T47D (cell line): ENCODE results near the gene CFAP77.
"Not testable (repeated sequence)": the region's sequence is repeated elsewhere in the genome, so short reads cannot be mapped to it uniquely, and the experiment has no call there.

Experiments
- DNase-seq, 2 experiments: peaks; one replicate each; pipeline versions ENCODE4 v3.0.0 to v3.0.0-alpha.2; 2011 to 2012; ENCODE audit warnings: low read depth in 1 of 2, low spot score in 1 of 2
- JUND ChIP-seq: IDR thresholded peaks from 2 replicates; pipeline ENCODE4 v1.6.1; 2012; ENCODE audit warnings: low read depth
- in situ Hi-C: cut with HindIII; loops from 2 replicates; pipeline ENCODE4 v1.10.0; 2016; ENCODE audit warnings: low sequenced_read_pairs, low pct_unique_long_range_greater_than_20kb

The CFAP77 gene

DNA sequence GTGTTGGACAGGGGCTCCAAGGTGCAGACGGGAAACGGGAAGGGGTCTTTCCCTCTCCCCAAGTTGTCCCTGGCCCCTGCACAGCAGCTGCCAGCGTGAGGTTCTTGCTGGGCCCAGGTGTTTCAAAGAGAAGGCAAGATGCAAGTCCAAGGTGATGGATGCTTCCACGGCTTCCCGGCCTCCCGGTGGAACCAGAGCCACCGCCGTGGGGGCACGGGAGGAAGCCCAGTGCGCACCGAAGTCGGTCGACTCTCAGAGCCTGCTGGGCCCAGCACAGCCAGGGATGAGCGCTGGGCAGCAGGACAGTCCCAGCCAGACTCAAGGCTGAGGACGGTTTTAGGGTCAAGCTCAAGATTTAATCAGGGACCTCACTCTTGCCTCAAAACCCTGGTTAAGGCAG lies 147.1 kb downstream of the CFAP77 start:
- no peak for TF ChIP-seq JUND
- in situ Hi-C loops: no loop called here
- DNase-seq: no peak

DNA sequence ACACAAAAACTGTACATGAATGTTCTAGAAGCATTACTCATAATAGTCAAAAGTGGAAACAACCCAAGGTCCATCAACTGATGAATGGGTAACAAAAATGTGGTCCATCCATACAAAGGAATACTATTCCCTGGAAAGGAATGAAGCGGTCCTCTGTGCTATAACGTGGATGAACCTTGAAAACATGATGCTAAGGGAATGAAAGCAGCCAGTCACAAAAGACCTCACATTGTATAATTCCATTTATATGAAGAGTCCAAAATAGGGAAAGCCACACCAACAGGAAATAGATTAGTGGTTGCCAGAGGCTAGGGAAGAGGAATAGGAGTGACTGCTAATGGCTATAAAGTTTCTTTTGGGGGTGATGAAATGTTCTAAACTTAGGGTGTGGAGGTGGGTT lies 149.7 kb downstream of the CFAP77 start:
- no peak for TF ChIP-seq JUND
- in situ Hi-C loops: no loop called here
- no peak for DNase-seq

DNA sequence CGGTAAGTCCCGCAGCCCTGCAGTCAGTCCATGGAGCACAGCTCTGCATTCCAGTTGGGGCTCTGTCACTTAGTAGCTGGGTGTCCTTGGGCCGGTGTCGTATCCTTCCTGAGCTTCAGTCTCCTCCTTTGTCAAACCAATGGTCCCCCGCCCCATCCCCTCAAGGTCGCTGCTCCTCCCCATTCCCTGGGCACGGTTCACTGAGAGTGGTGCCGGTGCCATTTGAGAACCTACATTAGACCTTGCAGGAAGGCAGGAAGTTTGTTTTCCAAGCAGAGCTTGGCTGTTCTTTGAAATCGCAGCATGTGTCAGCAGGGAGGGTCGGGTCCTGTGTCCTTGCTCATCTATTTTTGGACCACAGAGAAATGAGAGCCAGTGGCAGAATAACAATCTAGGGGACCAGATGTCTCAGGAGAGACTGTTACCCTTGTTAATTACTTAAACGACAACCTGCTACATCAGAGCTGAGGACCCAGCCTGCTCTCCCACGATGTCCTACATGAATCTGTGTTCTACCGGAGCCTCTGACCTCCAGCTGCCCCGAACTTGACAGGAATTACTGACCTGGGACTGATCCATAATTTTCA lies 150.7 kb downstream of the CFAP77 start:
- no peak for DNase-seq
- no peak for TF ChIP-seq JUND
- in situ Hi-C loops: no loop called here

DNA sequence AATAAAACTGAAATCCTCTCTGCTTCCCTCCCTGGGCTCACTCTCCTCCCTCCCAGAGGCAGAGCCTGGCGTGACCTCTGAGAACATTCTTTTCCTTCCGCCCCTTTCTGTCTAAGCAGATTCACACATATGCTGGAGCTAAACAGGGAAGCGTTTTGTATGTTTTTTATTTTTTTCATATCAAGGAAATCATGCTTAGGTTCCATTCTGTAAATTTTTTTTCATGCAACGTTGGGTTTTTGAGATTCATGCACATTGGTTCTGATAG lies 152.2 kb downstream of the CFAP77 start:
- TF ChIP-seq JUND: no peak
- in situ Hi-C loops: no loop called here
- DNase-seq: no peak

DNA sequence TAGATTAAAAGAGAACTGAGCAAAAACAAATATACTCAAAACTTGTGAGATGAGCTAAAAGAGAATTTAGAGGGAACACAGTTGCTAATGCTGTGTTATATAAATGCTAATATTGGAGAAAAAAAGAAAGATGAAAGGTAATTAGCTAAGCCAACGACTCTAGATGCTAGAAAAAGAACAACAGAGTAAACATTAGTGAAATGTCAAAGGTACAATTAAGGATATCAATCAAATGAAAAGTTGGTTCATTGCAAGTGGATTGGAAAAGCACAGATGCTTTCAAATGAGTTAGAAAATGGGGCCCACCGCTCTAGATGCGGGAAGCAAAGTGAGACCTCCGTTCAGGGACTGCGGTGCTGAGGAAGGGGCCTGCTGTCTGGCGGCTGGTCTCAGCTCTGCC lies 154.5 kb downstream of the CFAP77 start:
- no peak for TF ChIP-seq JUND
- in situ Hi-C loops: no loop called here
- DNase-seq: no peak

DNA sequence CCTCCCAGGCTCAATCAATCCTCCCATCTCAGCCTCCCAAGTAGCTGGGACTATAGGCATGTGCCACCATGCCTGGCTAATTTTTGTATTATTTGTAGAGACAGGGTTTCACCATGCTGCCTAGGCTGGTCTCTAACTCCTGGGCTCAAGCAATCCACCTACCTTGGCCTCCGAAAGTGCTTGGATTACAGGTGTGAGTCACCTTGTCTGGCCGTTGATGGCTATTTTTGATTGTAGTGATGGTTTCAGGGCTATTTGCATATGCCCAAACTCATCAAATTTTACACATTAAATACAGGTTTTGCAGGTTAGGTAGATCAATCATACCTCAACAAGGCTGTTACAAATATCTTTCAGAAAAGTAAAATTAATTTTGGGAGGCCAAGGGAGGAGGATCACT lies 158.8 kb downstream of the CFAP77 start:
- in situ Hi-C loops: not testable (repeated sequence)
- peak in 1 of 2 experiments; percentile 52 for DNase-seq

DNA sequence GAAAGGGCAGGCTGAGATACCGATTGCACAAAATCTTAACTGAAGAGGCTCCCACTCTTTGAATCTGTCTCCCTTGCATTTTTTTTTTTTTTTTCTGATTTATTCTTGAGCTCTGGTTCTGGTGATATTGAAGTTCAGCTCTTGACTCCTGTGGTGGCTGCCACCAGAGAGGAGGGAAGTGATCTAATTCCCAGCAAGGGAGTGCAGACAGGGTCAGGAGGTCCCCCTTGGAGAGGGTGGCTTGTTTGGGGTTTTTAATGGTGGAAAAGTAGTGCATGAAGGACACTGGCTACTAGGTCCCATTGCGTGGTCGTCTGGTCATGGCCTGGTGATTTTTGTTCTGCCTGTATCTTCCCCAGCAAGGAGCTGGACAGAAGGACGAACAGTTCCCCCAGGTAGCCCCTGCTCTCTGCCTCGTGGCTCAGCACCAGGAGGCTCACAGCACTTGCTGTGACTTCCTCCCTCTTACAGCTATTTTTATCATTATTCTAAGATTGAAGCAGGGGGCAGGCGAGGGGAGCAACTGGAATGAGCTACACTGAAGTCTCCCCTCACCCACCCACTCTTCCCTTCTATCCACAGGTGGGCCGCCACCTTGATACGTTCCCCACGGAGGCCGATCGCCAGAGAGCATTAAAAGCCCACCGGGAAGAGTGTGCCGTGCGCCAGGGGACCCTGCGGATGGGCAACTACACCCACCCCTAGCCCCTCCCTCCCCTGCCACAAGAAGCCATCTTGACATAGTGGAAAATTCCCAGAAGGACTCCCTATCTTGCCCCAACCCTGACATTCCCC lies 162.0 kb downstream of the CFAP77 start:
- no peak for TF ChIP-seq JUND
- in situ Hi-C loops: no loop called here

DNA sequence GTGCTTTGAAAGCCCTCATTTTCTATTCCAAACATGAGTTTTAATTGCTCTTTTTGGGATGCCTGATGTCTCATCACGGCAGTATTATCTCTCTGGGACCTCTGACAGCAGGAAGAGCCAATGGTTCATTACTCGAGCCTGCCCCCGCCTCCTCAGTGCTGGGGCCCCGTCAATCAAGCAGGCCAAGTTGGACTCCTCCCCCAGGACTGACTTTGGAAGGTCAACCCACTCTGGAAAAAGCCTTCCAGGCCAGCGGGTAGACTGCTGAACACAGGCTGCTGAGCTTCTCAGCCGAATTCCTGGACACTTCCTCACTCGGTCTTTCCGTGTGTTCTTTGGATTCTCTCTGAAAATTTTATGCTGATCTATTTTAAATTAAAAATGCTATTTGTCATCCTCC lies 162.9 kb downstream of the CFAP77 start:
- DNase-seq: peak in 1 of 2 experiments; percentile 49
- in situ Hi-C loops: no loop called here
- TF ChIP-seq JUND: no peak

More for the DNA sequence above, 162.0 kb downstream of the CFAP77 start:
- DNase-seq: no peak

DNA sequence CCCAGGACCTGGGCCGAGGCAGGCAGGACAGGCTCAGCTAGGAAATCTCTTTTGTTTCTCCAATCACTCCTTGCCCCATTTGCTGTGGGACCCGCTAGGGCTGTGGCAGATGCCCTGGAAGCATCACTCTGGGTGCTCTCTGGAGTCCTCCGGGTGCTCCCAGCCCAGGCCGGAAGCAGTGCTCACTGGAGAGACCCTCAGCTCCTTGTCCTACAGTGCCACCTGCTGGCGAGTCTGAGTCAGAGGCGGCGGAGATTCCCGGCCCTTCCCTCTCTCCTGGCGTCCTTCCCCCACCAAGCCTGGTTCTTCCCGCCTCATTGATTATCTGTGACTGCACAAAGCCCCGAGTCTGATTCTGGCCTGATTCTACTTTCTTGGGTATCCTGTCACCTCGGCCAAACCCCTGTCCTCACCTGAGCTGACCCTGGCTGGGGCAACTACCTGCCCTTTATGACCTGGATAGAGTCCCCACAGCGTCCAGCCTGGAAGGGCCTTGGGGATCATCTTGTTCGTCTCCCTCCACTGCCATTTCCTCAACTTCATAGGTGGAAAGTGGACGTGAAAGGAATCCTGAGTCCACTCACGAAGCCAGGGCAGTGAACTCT lies 165.1 kb downstream of the CFAP77 start:
- in situ Hi-C loops: no loop called here
- DNase-seq: peak; percentile 86 to 95
- no peak for TF ChIP-seq JUND

DNA sequence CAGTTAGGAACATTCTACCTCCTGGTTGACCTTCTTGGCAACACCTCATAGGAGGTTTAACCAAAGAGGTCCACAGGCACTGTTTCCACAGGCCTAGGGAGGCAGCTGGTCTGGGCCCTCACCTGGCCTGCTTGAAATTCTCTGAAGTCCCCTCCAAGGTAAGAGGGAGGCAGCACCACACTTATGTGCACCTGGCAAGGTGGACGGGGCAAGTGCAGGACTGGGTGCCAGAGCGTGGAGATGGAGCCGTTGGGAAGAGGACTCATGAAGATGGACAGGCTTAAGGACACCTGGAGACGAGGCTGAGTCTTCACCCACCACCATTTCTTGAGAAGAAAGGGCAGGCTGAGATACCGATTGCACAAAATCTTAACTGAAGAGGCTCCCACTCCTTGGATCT lies 165.8 kb downstream of the CFAP77 start:
- in situ Hi-C loops: no loop called here
- DNase-seq: no peak
- TF ChIP-seq JUND: no peak

DNA sequence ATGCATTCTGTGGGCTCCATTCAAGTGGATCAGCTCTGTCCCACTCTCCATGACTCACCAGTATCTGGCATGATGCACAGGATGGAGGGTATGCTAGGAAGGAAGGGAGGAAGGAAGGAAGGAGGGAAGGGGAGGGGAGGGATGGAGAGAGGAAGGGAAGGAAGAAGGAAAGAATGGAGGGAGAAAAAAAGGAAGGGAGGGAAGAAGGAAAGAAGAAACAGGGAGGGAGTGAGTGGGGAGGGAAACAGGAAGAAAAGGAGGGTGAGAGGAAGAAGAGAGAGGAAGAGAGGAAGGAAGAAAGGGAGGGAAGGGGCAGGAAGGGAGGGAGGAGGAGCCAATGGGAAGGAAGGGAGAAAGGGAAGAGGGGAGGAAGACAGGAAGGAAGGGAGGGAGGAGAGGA lies 167.1 kb downstream of the CFAP77 start:
- in situ Hi-C loops: no loop called here
- no peak for TF ChIP-seq JUND
- no peak for DNase-seq

DNA sequence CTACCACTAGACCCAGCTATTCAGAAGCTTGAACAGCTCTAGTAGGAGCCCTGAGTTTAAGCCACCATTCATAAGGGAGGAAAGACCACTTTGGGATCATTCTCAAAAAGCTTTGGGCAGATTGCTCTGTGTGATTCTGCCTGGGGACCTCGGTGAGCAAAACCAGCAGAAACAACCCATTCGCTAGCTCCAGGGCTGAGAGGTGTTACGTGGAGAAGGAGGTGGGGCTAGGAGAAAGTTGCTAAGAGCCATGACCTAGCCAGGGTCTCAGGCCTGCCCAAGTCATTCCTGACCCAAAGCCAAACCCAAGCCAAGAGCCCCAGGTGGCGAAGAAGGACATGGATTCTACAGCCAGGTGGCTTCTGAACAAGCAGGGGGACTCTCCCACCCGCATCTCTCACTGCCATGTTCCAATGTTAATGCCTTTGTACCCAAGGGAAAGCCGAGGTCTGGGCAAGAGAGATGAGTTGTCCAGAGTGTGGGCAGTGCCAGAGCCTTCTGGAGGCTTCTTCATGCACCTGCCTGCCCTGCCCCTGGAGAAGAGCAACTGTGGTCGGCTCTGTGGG lies 168.4 kb downstream of the CFAP77 start:
- no peak for TF ChIP-seq JUND
- DNase-seq: no peak
- in situ Hi-C loops: no loop called here

DNA sequence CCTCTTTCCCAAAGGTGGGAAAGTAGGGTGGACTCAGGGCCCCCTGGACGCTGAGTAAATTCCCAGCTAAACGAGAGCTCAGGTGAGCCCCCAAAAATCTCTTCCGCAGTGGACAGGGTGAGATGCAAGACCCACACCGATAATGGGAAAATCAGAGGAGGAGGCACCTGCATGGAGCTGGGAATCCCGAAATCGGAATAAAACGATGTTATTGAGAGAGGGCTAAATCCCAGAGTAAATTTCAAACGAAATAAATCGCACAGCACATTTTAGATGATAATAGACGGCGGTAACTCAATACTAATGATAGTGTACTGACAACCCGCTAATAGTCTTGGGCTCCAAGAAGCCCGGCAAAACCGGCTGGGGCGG lies 169.4 kb downstream of the CFAP77 start:
- no peak for TF ChIP-seq JUND
- in situ Hi-C loops: no loop called here
- no peak for DNase-seq

DNA sequence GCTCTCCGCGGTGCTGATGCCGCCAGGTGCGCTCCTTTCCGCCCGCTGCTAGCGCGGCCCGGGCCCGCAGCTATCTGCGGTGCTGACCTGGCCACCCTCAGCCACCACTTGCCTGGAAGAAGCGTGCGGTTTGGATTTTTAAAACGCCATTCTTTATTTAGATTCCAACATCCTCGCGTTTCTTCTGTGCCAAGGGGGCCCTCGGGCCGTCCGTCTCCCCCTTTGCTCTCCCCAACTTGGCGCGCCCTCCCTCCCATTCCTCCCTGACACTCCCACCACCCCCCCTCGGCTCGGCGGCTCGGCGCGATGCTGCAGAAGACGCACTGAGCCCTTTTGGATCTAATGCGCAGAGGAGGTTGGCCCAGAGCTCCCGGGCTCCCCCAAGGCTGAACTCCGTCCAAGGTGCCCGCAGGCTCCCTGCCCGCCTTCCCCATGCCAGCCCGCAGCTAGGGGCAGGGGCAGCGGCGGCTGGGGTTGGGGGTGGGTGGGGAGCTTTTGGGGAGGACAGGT lies 172.3 kb downstream of the CFAP77 start, which contains the start of gene BARHL1:
BARHL1 (plus strand) TSS at position 331 of the 510 bp plus-strand sequence. CDS start 192 bp downstream, outside the sequence.
- DNase-seq: no peak
- TF ChIP-seq JUND: no peak
- in situ Hi-C loops: no loop called here
